MM.1S (cell line): Measurements from ENCODE around the gene SEL1L.

Experiments
- DNase-seq: peaks from one replicate; pipeline ENCODE4 v3.0.0-alpha.2; 2015
- H2AFZ ChIP-seq: fragments of 300-600 bp; sonication (generic); 2 replicates; pipeline ENCODE4 v1.6.0; 2016; ENCODE audit warnings: antibody characterized with exemption, low read length
- H3F3A ChIP-seq: fragments of 300-600 bp; sonication (generic); 2 replicates; pipeline ENCODE4 v1.6.1; 2016; ENCODE audit warnings: mild to moderate bottlenecking, antibody characterized with exemption, low read length, moderate library complexity, mixed read lengths; ENCODE audit not compliant: insufficient read depth
- H3K27ac ChIP-seq: fragments of 300-600 bp; sonication (generic); 2 replicates; pipeline ENCODE4 v1.5.1; 2016; ENCODE audit warnings: mild to moderate bottlenecking, low read length
- H3K27me3 ChIP-seq: fragments of 300-600 bp; sonication (generic); replicated peaks from 2 replicates; pipeline ENCODE4 v1.6.0; 2016; ENCODE audit warnings: low read length; ENCODE audit not compliant: insufficient read depth
- H3K36me3 ChIP-seq: fragments of 300-600 bp; sonication (generic); replicated peaks from 2 replicates; pipeline ENCODE4 v1.6.1; 2016; ENCODE audit warnings: mild to moderate bottlenecking, low read length, mixed read lengths; ENCODE audit not compliant: insufficient read depth
- H3K4me1 ChIP-seq: fragments of 300-600 bp; sonication (generic); 2 replicates; pipeline ENCODE4 v1.6.1; 2016; ENCODE audit warnings: low read length, mixed read lengths
- H3K4me2 ChIP-seq: fragments of 300-600 bp; sonication (generic); 2 replicates; pipeline ENCODE4 v1.6.0; 2016; ENCODE audit warnings: low read depth, low read length
- H3K4me3 ChIP-seq: fragments of 300-600 bp; sonication (generic); 2 replicates; pipeline ENCODE4 v1.5.1; 2016; ENCODE audit warnings: low read length, mixed read lengths
- H3K79me2 ChIP-seq: fragments of 300-600 bp; sonication (generic); 2 replicates; pipeline ENCODE4 v1.6.1; 2016; ENCODE audit warnings: mixed run types, low read length, mixed read lengths
- H3K9ac ChIP-seq: fragments of 300-600 bp; sonication (generic); 2 replicates; pipeline ENCODE4 v1.6.1; 2016; ENCODE audit warnings: low read length, mixed read lengths
- H3K9me2 ChIP-seq: fragments of 300-600 bp; sonication (generic); replicated peaks from 2 replicates; pipeline ENCODE4 v1.6.1; 2016; ENCODE audit warnings: mild to moderate bottlenecking, low read length, mixed read lengths; ENCODE audit not compliant: insufficient read depth
- H3K9me3 ChIP-seq: fragments of 300-600 bp; sonication (generic); replicated peaks from 2 replicates; pipeline ENCODE4 v1.6.1; 2016; ENCODE audit warnings: mild to moderate bottlenecking, low read length, mixed read lengths; ENCODE audit not compliant: insufficient read depth
- H4K20me1 ChIP-seq: fragments of 300-600 bp; sonication (generic); 2 replicates; pipeline ENCODE4 v1.6.1; 2016; ENCODE audit warnings: mild to moderate bottlenecking, low read length, moderate library complexity, mixed read lengths; ENCODE audit not compliant: insufficient read depth
- CTCF ChIP-seq: fragments of 300-600 bp; sonication (generic); IDR thresholded peaks from 2 replicates; pipeline ENCODE4 v1.5.1; 2016; ENCODE audit warnings: antibody characterized with exemption, low read length, mixed read lengths
- EZH2 ChIP-seq: fragments of 300-600 bp; sonication (generic); optimal IDR thresholded peaks from 2 replicates; pipeline ENCODE3; 2017; ENCODE audit warnings: low read depth, mild to moderate bottlenecking, antibody characterized with exemption, low read length, mixed read lengths
- EZH2phosphoT487 ChIP-seq: fragments of 300-600 bp; sonication (generic); IDR thresholded peaks from 2 replicates; pipeline ENCODE4 v1.6.1; 2018; ENCODE audit warnings: antibody characterized with exemption, low read length

The SEL1L gene

GRCh38 chr14:81506487-81506886 is 27.2 kb downstream of the SEL1L start:
- Histone ChIP-seq H3K4me3 (no peak overlapping the region), H2AFZ (no peak overlapping the region), H3K4me1 (peaks cover 12% of the 10 kb centered on the region; the same call in 1 of the 2 replicates), H4K20me1 (no peaks in the 10 kb centered on the region), H3K36me3 (peaks cover 14% of the 10 kb centered on the region), H3F3A (no peaks in the 10 kb centered on the region), H3K27me3 (no peaks in the 10 kb centered on the region), H3K9me3 (no peaks in the 10 kb centered on the region), H3K79me2 (peaks cover 87% of the 10 kb centered on the region), H3K9ac (no peak overlapping the region), H3K4me2 (no peak overlapping the region), H3K27ac (no peak overlapping the region), H3K9me2 (no peaks in the 10 kb centered on the region)
- no peak for TF ChIP-seq EZH2
- no peak for TF ChIP-seq CTCF
- TF ChIP-seq EZH2phosphoT487, result no peak
- no peak for DNase-seq

DNA sequence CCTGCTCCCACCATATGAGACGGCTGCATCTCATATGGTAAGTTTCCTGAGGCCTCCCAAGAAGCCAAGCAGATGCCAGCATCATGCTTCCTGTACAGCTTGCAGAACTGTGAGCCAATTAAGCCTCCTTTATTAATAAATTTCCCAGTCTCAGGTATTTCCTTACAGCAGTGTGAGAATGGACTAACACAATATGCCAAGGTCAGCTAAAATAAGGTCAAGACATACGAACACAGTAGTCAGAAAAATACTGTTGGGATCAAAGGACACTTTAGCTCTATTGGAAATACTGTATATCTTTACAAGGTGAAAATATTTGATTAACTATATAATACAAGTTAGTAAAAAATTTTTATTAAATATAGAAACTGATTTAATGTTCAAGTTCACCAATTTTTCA is 28.8 kb downstream of the SEL1L start:
- Histone ChIP-seq H2AFZ (no peak overlapping the region), H3K36me3 (peaks cover 14% of the 10 kb centered on the region), H4K20me1 (no peaks in the 10 kb centered on the region), H3K79me2 (peaks cover 84% of the 10 kb centered on the region), H3K4me1 (peaks cover 8% of the 10 kb centered on the region; the same call in 1 of the 2 replicates), H3K9me2 (no peaks in the 10 kb centered on the region), H3K9ac (no peak overlapping the region), H3F3A (no peaks in the 10 kb centered on the region), H3K27ac (no peak overlapping the region), H3K9me3 (no peaks in the 10 kb centered on the region), H3K27me3 (no peaks in the 10 kb centered on the region), H3K4me3 (no peak overlapping the region), H3K4me2 (no peak overlapping the region)
- TF ChIP-seq EZH2phosphoT487 (no peak), EZH2 (no peak), CTCF (no peak)
- no peak for DNase-seq

- H3K4me1 ChIP-seq, result peaks cover 84% of the 10 kb centered on the region
- H3K79me2 ChIP-seq, result peaks cover 49% of the 10 kb centered on the region
- no peak for TF ChIP-seq EZH2
- no peak for TF ChIP-seq EZH2phosphoT487
- no peak for TF ChIP-seq CTCF
- no peak for DNase-seq
- H3K4me3 ChIP-seq, result no peak overlapping the region
- H3K9me3 ChIP-seq, result no peaks in the 10 kb centered on the region
- H3K36me3 ChIP-seq, result peaks cover 15% of the 10 kb centered on the region
- no peak overlapping the region for H2AFZ ChIP-seq
- no peaks in the 10 kb centered on the region for H3K9me2 ChIP-seq
- no peaks in the 10 kb centered on the region for H4K20me1 ChIP-seq
- H3K27ac ChIP-seq, result peak overlapping the region; percentile 88
- H3K9ac ChIP-seq, result peak overlapping the region; percentile 39; the same call in 1 of the 2 replicates
- H3K4me2 ChIP-seq, result peak overlapping the region; percentile 14; the same call in 1 of the 2 replicates
- H3F3A ChIP-seq, result peaks cover 47% of the 10 kb centered on the region
- no peaks in the 10 kb centered on the region for H3K27me3 ChIP-seq
These were observed 47.9 kb downstream of the SEL1L start for GRCh38 chr14:81485781-81486180.
